Caco-2 (cell line): ENCODE measurements around the gene PDE4D. TPM values are rescaled to one million over a fixed set of nuclear protein-coding genes. Genes with fewer than 3 reads are reported as not detected.

ENCODE experiments used
- BruUV-seq: library from RNA; stranded (reverse); fragments of 400-500 nt; replicated peaks from 2 replicates; lab custom pipeline; 2021; lab: Mats Ljungman, UMichigan
- CTCF ChIA-PET: fragments of 300-600 bp; sonication (Branson Sonifier 250); formaldehyde crosslinking; loops from one replicate; lab custom pipeline; 2022; ENCODE audit warnings: antibody characterized with exemption; lab: Charles Lee
- POLR2A ChIA-PET: fragments of 300-600 bp; sonication (Branson Sonifier 250); formaldehyde crosslinking; loops from one replicate; lab custom pipeline; 2022; ENCODE audit warnings: antibody characterized with exemption; lab: Charles Lee
- DNase-seq, 2 experiments: peaks; one replicate each; pipeline versions ENCODE4 v3.0.0 to v3.0.0-alpha.2; 2020 to 2022
- H3K27me3 ChIP-seq: replicated peaks from 2 replicates; pipeline ENCODE4 v1.6.0; 2011; ENCODE audit warnings: low read length; ENCODE audit not compliant: control insufficient read depth, insufficient read depth
- H3K36me3 ChIP-seq: 2 replicates; pipeline ENCODE4 v1.5.1; 2011; ENCODE audit warnings: low read length; ENCODE audit not compliant: control insufficient read depth, insufficient read depth
- H3K4me1 ChIP-seq: fragments of 250-450 bp; sonication (Bioruptor Pico); 2 replicates; pipeline ENCODE4 v1.5.1; 2020; ENCODE audit warnings: mild to moderate bottlenecking
- H3K4me3 ChIP-seq: 2 replicates; pipeline ENCODE4 v1.5.1; 2011; ENCODE audit warnings: low read depth, mild to moderate bottlenecking, control low read depth, low read length
- H3K9me3 ChIP-seq: fragments of 250-450 bp; sonication (Bioruptor Pico); 2 replicates; pipeline ENCODE4 v1.5.1; 2020; ENCODE audit warnings: mild to moderate bottlenecking, moderate library complexity
- H3K27ac Mint-ChIP-seq: one replicate; pipeline ENCODE4 v1.8.0; 2022; ENCODE audit warnings: mixed read lengths; ENCODE audit not compliant: unreplicated experiment
- H3K27me3 Mint-ChIP-seq: one replicate; pipeline ENCODE4 v1.8.0; 2022; ENCODE audit warnings: mixed read lengths; ENCODE audit not compliant: insufficient read depth, unreplicated experiment
- H3K36me3 Mint-ChIP-seq: one replicate; pipeline ENCODE4 v1.8.0; 2022; ENCODE audit warnings: mild to moderate bottlenecking, mixed read lengths; ENCODE audit not compliant: insufficient read depth, unreplicated experiment
- H3K4me1 Mint-ChIP-seq: one replicate; pipeline ENCODE4 v1.8.0; 2022; ENCODE audit warnings: low read depth, mixed read lengths; ENCODE audit not compliant: unreplicated experiment
- H3K4me3 Mint-ChIP-seq: one replicate; pipeline ENCODE4 v1.8.0; 2022; ENCODE audit warnings: mild to moderate bottlenecking, moderate library complexity, mixed read lengths; ENCODE audit not compliant: unreplicated experiment
- H3K9me3 Mint-ChIP-seq: one replicate; pipeline ENCODE4 v1.8.0; 2022; ENCODE audit warnings: mixed read lengths; ENCODE audit not compliant: unreplicated experiment
- CTCF ChIP-seq, 2 experiments: fragments of 200-600 bp in 1 of 2; IDR thresholded peaks; 1 replicate in 1 of 2; 2 replicates in 1 of 2; pipeline versions ENCODE4 v1.5.1 to v1.8.0; 2011 to 2022; ENCODE audit warnings: antibody characterized with exemption in 1 of 2, control low read depth in 1 of 2, inconsistent platforms in 1 of 2, low read depth in 1 of 2, low read length in 1 of 2, mild to moderate bottlenecking in 1 of 2, moderate library complexity in 1 of 2; ENCODE audit not compliant: insufficient read depth in 1 of 2, severe bottlenecking in 1 of 2, unreplicated experiment in 1 of 2
- intact Hi-C: fragments of 100-400 bp; cut with micrococcal nuclease; formaldehyde crosslinking; loops from one replicate; pipeline ENCODE4 v1.10.0; 2022; ENCODE audit not compliant: unreplicated experiment
- total RNA-seq: library from RNA; stranded (reverse); gene quantifications from 2 replicates; pipeline ENCODE4 v1.2.3, GENCODE V29; 2022

Gene PDE4D
- total RNA-seq, 1 experiment from 2014 or later = 89.8 TPM

DNA sequence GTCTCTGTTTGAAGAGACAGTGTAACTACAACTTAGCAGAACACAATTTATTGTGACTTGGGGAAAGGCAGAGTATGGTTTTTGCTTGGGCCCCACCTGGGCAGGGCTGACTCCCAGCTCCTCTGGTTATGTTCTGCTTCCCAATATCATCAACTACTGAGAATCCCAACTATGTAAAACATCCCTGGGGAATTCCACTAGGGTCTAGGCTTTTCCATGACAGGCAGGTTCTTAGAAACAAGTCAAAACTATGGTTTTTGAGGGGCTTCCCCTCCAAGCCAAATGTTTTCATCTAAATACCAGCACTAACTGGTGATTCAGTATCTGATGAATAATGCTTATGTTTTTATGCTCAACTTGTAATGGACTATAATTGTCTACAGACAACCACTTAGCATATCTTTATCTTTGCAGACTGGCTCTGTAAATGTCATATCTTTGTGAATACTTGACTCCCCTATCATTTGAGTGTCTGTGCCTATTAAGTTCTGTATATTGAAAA is 409.5 kb downstream of the PDE4D start:
- no TSS peak for BruUV-seq
- Mint-ChIP-seq H3K36me3 (no peaks in the 10 kb centered on the region), H3K4me1 (peaks cover 36% of the 10 kb centered on the region), H3K27me3 (no peaks in the 10 kb centered on the region), H3K4me3 (no peak overlapping the region), H3K9me3 (no peaks in the 10 kb centered on the region), H3K27ac (peak overlapping the region; percentile 32)
- no peaks in the 10 kb centered on the region for H3K36me3 ChIP-seq
- intact Hi-C loops = no loop called here
- DNase-seq = no peak
- no peak for TF ChIP-seq CTCF (IDR thresholded peaks at IDR 0.05; ENCODE audit: insufficient read depth in 1 of 2, low read depth in 1 of 2, low read length in 1 of 2, severe bottlenecking in 1 of 2, unreplicated experiment in 1 of 2)
- H3K4me3 ChIP-seq = no peak overlapping the region
- H3K4me1 ChIP-seq = peaks cover 36% of the 10 kb centered on the region
- ChIA-PET POLR2A (no interaction called here), CTCF (no interaction called here)
- H3K9me3 ChIP-seq = no peaks in the 10 kb centered on the region
- no peaks in the 10 kb centered on the region for H3K27me3 ChIP-seq

GRCh38 chr5:59479086-59479485 is 414.4 kb downstream of the PDE4D start:
- BruUV-seq = no TSS peak
- Mint-ChIP-seq H3K36me3 (no peaks in the 10 kb centered on the region), H3K9me3 (no peaks in the 10 kb centered on the region), H3K27me3 (no peaks in the 10 kb centered on the region), H3K4me3 (no peak overlapping the region), H3K4me1 (peaks cover 8% of the 10 kb centered on the region), H3K27ac (no peak overlapping the region)
- DNase-seq = no peak
- Histone ChIP-seq H3K9me3 (no peaks in the 10 kb centered on the region), H3K27me3 (no peaks in the 10 kb centered on the region), H3K4me3 (no peak overlapping the region), H3K4me1 (peaks cover 11% of the 10 kb centered on the region; the same call in 1 of the 2 replicates), H3K36me3 (no peaks in the 10 kb centered on the region)
- ChIA-PET CTCF (no interaction called here), POLR2A (no interaction called here)
- intact Hi-C loops = no loop called here
- no peak for TF ChIP-seq CTCF (IDR thresholded peaks at IDR 0.05; ENCODE audit: insufficient read depth in 1 of 2, low read depth in 1 of 2, low read length in 1 of 2, severe bottlenecking in 1 of 2, unreplicated experiment in 1 of 2)

GRCh38 chr5:59474324-59474723 is 419.2 kb downstream of the PDE4D start:
- H3K4me1 ChIP-seq = no peaks in the 10 kb centered on the region

More at GRCh38 chr5:59474324-59474723, 419.2 kb downstream of the PDE4D start:
- no peak overlapping the region for H3K4me3 Mint-ChIP-seq
- ChIA-PET POLR2A (no interaction called here), CTCF (no interaction called here)
- Histone ChIP-seq H3K4me3 (no peak overlapping the region), H3K36me3 (no peaks in the 10 kb centered on the region), H3K27me3 (no peaks in the 10 kb centered on the region), H3K9me3 (no peaks in the 10 kb centered on the region)
- no peaks in the 10 kb centered on the region for H3K9me3 Mint-ChIP-seq
- H3K27me3 Mint-ChIP-seq = no peaks in the 10 kb centered on the region
- no peaks in the 10 kb centered on the region for H3K4me1 Mint-ChIP-seq
- no peaks in the 10 kb centered on the region for H3K36me3 Mint-ChIP-seq
- no peak for TF ChIP-seq CTCF (IDR thresholded peaks at IDR 0.05; ENCODE audit: insufficient read depth in 1 of 2, low read depth in 1 of 2, low read length in 1 of 2, severe bottlenecking in 1 of 2, unreplicated experiment in 1 of 2)
- intact Hi-C loops = no loop called here
- no TSS peak for BruUV-seq
- DNase-seq = no peak
- no peak overlapping the region for H3K27ac Mint-ChIP-seq
